Keratinocyte (primary cell): ENCODE measurements around the gene CACNA2D1. TPM values are rescaled to one million over a fixed set of nuclear protein-coding genes. Genes with fewer than 3 reads are reported as not detected.

Experiments
- DNase-seq: peaks from one replicate; pipeline ENCODE4 v3.0.0-alpha.2; 2011; ENCODE audit warnings: low read depth, missing footprints, low spot score
- FAIRE-seq: peaks from 2 replicates; lab custom pipeline; 2011; peaks lifted over from hg19 to GRCh38; lab: Jason Lieb, UNC
- H2AFZ ChIP-seq: 2 replicates; pipeline ENCODE4 v1.6.0; 2012; ENCODE audit warnings: low read length, control low read depth, inconsistent platforms; ENCODE audit not compliant: control insufficient read depth
- H3K27ac ChIP-seq: 2 replicates; pipeline ENCODE4 v1.5.1; 2011; ENCODE audit warnings: low read length; ENCODE audit not compliant: control insufficient read depth, insufficient read depth
- H3K27me3 ChIP-seq: 3 replicates; pipeline ENCODE4 v1.6.0; 2011; ENCODE audit warnings: low read length; ENCODE audit not compliant: control insufficient read depth, insufficient read depth; ENCODE audit errors: extremely low read depth
- H3K36me3 ChIP-seq, 2 experiments: 2 replicates in 1 of 2; 3 replicates in 1 of 2; pipeline ENCODE4 v1.5.1; 2011; ENCODE audit warnings: low read length in 2 of 2, mild to moderate bottlenecking in 1 of 2; ENCODE audit not compliant: control insufficient read depth in 2 of 2, insufficient read depth in 2 of 2; ENCODE audit errors: extremely low read depth in 1 of 2
- H3K4me1 ChIP-seq: 3 replicates; pipeline ENCODE4 v1.5.1; 2011; ENCODE audit warnings: low read length; ENCODE audit not compliant: control insufficient read depth, insufficient read depth; ENCODE audit errors: extremely low read depth
- H3K4me2 ChIP-seq: 3 replicates; pipeline ENCODE4 v1.6.0; 2011; ENCODE audit warnings: low read depth, low read length; ENCODE audit not compliant: control insufficient read depth, insufficient read depth; ENCODE audit errors: extremely low read depth
- H3K4me3 ChIP-seq, 3 experiments: fragments of 200-600 bp in 1 of 3; sonication (generic) in 1 of 3; 2 replicates in 2 of 3; 3 replicates in 1 of 3; pipeline ENCODE4 v1.5.1; 2011 to 2016; ENCODE audit warnings: low read length in 3 of 3, mild to moderate bottlenecking in 3 of 3, control low read depth in 2 of 3, inconsistent platforms in 1 of 3, low read depth in 1 of 3, mixed read lengths in 1 of 3, mixed run types in 1 of 3, moderate library complexity in 1 of 3; ENCODE audit not compliant: control insufficient read depth in 2 of 3, insufficient read depth in 2 of 3; ENCODE audit errors: extremely low read depth in 1 of 3
- H3K79me2 ChIP-seq: 2 replicates; pipeline ENCODE4 v1.6.0; 2012; ENCODE audit warnings: low read length; ENCODE audit not compliant: control insufficient read depth, insufficient read depth
- H3K9ac ChIP-seq: 3 replicates; pipeline ENCODE4 v1.6.0; 2011; ENCODE audit warnings: low read length; ENCODE audit not compliant: control insufficient read depth, insufficient read depth; ENCODE audit errors: extremely low read depth
- H3K9me1 ChIP-seq: 3 replicates; pipeline ENCODE4 v1.6.0; 2011; ENCODE audit warnings: low read length; ENCODE audit not compliant: control insufficient read depth, insufficient read depth; ENCODE audit errors: extremely low read depth
- H3K9me3 ChIP-seq: 2 replicates; pipeline ENCODE4 v1.5.1; 2012; ENCODE audit warnings: low read depth, low read length; ENCODE audit not compliant: control insufficient read depth
- H4K20me1 ChIP-seq: 3 replicates; pipeline ENCODE4 v1.6.0; 2011; ENCODE audit warnings: low read length; ENCODE audit not compliant: control insufficient read depth, insufficient read depth; ENCODE audit errors: extremely low read depth
- EZH2 ChIP-seq: IDR thresholded peaks from one replicate; pipeline ENCODE4 v1.6.1; 2012; ENCODE audit warnings: inconsistent platforms, mild to moderate bottlenecking, low read length, moderate library complexity
- dilution Hi-C: fragments of 300-500 bp; cut with MboI; formaldehyde crosslinking; loops from one replicate; pipeline ENCODE4 v1.7.0; 2020; ENCODE audit warnings: low sequenced_read_pairs; ENCODE audit not compliant: extremely low pct_ligation_motif_present
- polyA plus RNA-seq, 5 experiments: library from polyadenylated mRNA; depleted of rRNA in 3 of 5; stranded (reverse) in 3 of 5; stranded (forward) in 1 of 5; unstranded in 1 of 5; fragments of >200 nt; gene quantifications; 1 replicate in 1 of 5; 2 replicates in 3 of 5; 3 replicates in 1 of 5; pipeline versions ENCODE4 v1.2.1 to v1.2.3, GENCODE V29; 2011 to 2012; ENCODE audit warnings: missing spikeins in 2 of 5, low read depth in 1 of 5, low replicate concordance in 1 of 5
- TF ChIP-seq, protein P1 (sequence below), 3 experiments: IDR thresholded peaks in 1 of 3; conservative IDR thresholded peaks in 1 of 3; optimal IDR thresholded peaks in 1 of 3; 2 replicates in 2 of 3; 3 replicates in 1 of 3; pipeline versions ENCODE3 to v1.5.1; 2011; ENCODE audit warnings: low read length in 3 of 3, mild to moderate bottlenecking in 3 of 3, moderate library complexity in 2 of 3, control low read depth in 1 of 3, inconsistent platforms in 1 of 3; ENCODE audit not compliant: insufficient read depth in 2 of 3; ENCODE audit errors: extremely low read depth in 1 of 3

Gene CACNA2D1
- polyA plus RNA-seq, 1 donor (not counting 4 experiments of a cell fraction or from before 2014, with no cell fraction given): 1.8 TPM

- TF ChIP-seq EZH2: no peak
- TF ChIP-seq, protein P1, sequence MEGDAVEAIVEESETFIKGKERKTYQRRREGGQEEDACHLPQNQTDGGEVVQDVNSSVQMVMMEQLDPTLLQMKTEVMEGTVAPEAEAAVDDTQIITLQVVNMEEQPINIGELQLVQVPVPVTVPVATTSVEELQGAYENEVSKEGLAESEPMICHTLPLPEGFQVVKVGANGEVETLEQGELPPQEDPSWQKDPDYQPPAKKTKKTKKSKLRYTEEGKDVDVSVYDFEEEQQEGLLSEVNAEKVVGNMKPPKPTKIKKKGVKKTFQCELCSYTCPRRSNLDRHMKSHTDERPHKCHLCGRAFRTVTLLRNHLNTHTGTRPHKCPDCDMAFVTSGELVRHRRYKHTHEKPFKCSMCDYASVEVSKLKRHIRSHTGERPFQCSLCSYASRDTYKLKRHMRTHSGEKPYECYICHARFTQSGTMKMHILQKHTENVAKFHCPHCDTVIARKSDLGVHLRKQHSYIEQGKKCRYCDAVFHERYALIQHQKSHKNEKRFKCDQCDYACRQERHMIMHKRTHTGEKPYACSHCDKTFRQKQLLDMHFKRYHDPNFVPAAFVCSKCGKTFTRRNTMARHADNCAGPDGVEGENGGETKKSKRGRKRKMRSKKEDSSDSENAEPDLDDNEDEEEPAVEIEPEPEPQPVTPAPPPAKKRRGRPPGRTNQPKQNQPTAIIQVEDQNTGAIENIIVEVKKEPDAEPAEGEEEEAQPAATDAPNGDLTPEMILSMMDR (optimal IDR thresholded peaks at IDR 0.05 in 1 of 3, IDR thresholded peaks at IDR 0.05 in 1 of 3, conservative IDR thresholded peaks at IDR 0.05 in 1 of 3; ENCODE audit: extremely low read depth in 1 of 3, insufficient read depth in 2 of 3, low read length in 3 of 3): no peak
- dilution Hi-C loops: no loop called here
- FAIRE-seq: no peak
Measured at GRCh38 chr7:82305347-82306005, 138.1 kb downstream of the CACNA2D1 start.

GRCh38 chr7:82294865-82295264 lies 148.7 kb downstream of the CACNA2D1 start:
- no peaks in the 10 kb centered on the region for H3K27me3 ChIP-seq
- no peaks in the 10 kb centered on the region for H3K9me1 ChIP-seq
- no peak for FAIRE-seq
- no peak overlapping the region for H3K4me3 ChIP-seq
- TF ChIP-seq, protein P1 (optimal IDR thresholded peaks at IDR 0.05 in 1 of 3, IDR thresholded peaks at IDR 0.05 in 1 of 3, conservative IDR thresholded peaks at IDR 0.05 in 1 of 3; ENCODE audit: extremely low read depth in 1 of 3, insufficient read depth in 2 of 3, low read length in 3 of 3): no peak
- TF ChIP-seq EZH2: no peak
- peaks cover 6% of the 10 kb centered on the region for H3K4me1 ChIP-seq
- H3K9ac ChIP-seq: no peak overlapping the region
- no peaks in the 10 kb centered on the region for H4K20me1 ChIP-seq
- no peak overlapping the region for H3K4me2 ChIP-seq
- dilution Hi-C loops: no loop called here
- no peak overlapping the region for H2AFZ ChIP-seq
- no peaks in the 10 kb centered on the region for H3K36me3 ChIP-seq
- H3K9me3 ChIP-seq: no peaks in the 10 kb centered on the region
- H3K27ac ChIP-seq: no peak overlapping the region
- no peaks in the 10 kb centered on the region for H3K79me2 ChIP-seq
- DNase-seq: no peak

More at GRCh38 chr7:82305347-82306005, 138.1 kb downstream of the CACNA2D1 start:
- no peaks in the 10 kb centered on the region for H3K9me3 ChIP-seq
- DNase-seq: no peak
- H2AFZ ChIP-seq: no peak overlapping the region
- H3K27me3 ChIP-seq: no peaks in the 10 kb centered on the region
- no peaks in the 10 kb centered on the region for H4K20me1 ChIP-seq
- no peaks in the 10 kb centered on the region for H3K36me3 ChIP-seq
- no peak overlapping the region for H3K4me3 ChIP-seq
- H3K9ac ChIP-seq: no peak overlapping the region
- no peaks in the 10 kb centered on the region for H3K9me1 ChIP-seq
- H3K4me2 ChIP-seq: no peak overlapping the region
- no peaks in the 10 kb centered on the region for H3K4me1 ChIP-seq
- no peak overlapping the region for H3K27ac ChIP-seq
- H3K79me2 ChIP-seq: no peaks in the 10 kb centered on the region
